ENCODE data around the gene CAMKMT.
"Not testable (repeated sequence)": the region's sequence is repeated elsewhere in the genome, so short reads cannot be mapped to it uniquely, and the experiment has no call there.

DNA sequence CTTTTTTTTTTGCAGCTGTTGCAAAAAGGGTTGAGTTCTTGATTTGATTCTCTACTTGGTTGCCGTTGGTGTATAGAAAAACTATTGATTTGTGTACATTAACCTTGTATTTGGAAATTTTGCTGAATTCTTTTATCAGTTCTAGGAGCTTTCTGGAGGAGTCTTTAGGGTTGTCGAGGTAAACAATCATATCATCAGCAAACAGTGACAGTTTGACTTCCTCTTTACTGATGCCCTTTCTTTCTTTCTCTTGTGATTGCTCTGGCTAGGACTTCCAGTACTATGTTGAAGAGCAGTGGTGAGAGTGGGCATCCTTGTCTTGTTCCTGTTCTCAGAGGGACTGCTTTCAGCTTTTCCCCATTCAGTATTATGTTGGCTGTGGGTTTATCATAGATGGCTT, 23.5 kb downstream of the CAMKMT start:
- TF ChIP-seq, protein P1, sequence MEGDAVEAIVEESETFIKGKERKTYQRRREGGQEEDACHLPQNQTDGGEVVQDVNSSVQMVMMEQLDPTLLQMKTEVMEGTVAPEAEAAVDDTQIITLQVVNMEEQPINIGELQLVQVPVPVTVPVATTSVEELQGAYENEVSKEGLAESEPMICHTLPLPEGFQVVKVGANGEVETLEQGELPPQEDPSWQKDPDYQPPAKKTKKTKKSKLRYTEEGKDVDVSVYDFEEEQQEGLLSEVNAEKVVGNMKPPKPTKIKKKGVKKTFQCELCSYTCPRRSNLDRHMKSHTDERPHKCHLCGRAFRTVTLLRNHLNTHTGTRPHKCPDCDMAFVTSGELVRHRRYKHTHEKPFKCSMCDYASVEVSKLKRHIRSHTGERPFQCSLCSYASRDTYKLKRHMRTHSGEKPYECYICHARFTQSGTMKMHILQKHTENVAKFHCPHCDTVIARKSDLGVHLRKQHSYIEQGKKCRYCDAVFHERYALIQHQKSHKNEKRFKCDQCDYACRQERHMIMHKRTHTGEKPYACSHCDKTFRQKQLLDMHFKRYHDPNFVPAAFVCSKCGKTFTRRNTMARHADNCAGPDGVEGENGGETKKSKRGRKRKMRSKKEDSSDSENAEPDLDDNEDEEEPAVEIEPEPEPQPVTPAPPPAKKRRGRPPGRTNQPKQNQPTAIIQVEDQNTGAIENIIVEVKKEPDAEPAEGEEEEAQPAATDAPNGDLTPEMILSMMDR (conservative IDR thresholded peaks at IDR 0.05; ENCODE audit: low read length), result not testable (repeated sequence)
- TF ChIP-seq EZH2phosphoT487 (IDR thresholded peaks at IDR 0.05; ENCODE audit: borderline replicate concordance, low read depth, low read length), result not testable (repeated sequence)
